Activated CD8-positive, alpha-beta T cell treated with anti-CD3 and anti-CD28 coated beads for 36 hours (primary cell): ENCODE results near the gene GNS. TPM values are rescaled to one million over a fixed set of nuclear protein-coding genes. Genes with fewer than 3 reads are reported as not detected.

Experiments used
- ATAC-seq: fragments of 200-7000 bp; cut with Tn5 transposase; one replicate; pipeline ENCODE4 v1.10.0; 2021; ENCODE audit warnings: mild to moderate bottlenecking, moderate library complexity
- CTCF ChIA-PET: fragments of 350-600 bp; sonication (Branson Sonifier 250); formaldehyde crosslinking; loops from one replicate; lab custom pipeline; 2021; ENCODE audit warnings: antibody characterized with exemption; lab: Charles Lee
- POLR2A ChIA-PET: fragments of 350-600 bp; sonication (Branson Sonifier 250); formaldehyde crosslinking; loops from one replicate; lab custom pipeline; 2021; ENCODE audit warnings: antibody characterized with exemption; lab: Charles Lee
- DNase-seq: peaks from one replicate; pipeline ENCODE4 v3.0.0-alpha.2; 2020
- H3K27ac Mint-ChIP-seq: one replicate; pipeline ENCODE4 v1.8.0; 2021; ENCODE audit warnings: mild to moderate bottlenecking, mixed read lengths
- H3K27me3 Mint-ChIP-seq: one replicate; pipeline ENCODE4 v1.8.0; 2021; ENCODE audit warnings: mixed read lengths
- H3K36me3 Mint-ChIP-seq: one replicate; pipeline ENCODE4 v1.8.0; 2021; ENCODE audit warnings: low read depth, mixed read lengths
- H3K4me1 Mint-ChIP-seq: one replicate; pipeline ENCODE4 v1.8.0; 2021; ENCODE audit warnings: low read depth, mixed read lengths
- H3K4me3 Mint-ChIP-seq: one replicate; pipeline ENCODE4 v1.8.0; 2021; ENCODE audit warnings: mild to moderate bottlenecking, moderate library complexity, mixed read lengths
- H3K9me3 Mint-ChIP-seq: one replicate; pipeline ENCODE4 v1.8.0; 2021; ENCODE audit warnings: mixed read lengths
- intact Hi-C: fragments of 100-400 bp; cut with micrococcal nuclease; formaldehyde crosslinking; loops from one replicate; pipeline ENCODE4 v1.10.0; 2022
- total RNA-seq, 2 experiments: library from RNA; stranded (reverse); gene quantifications; one replicate each; pipeline ENCODE4 v1.2.3, GENCODE V29; 2021
- TF ChIP-seq, protein P1 (sequence below): fragments of 200-600 bp; IDR thresholded peaks from one replicate; pipeline ENCODE4 v1.8.0; 2022; ENCODE audit warnings: antibody characterized with exemption, mild to moderate bottlenecking

The GNS gene
- total RNA-seq = 10 to 100 TPM; 16.4 to 19.2 TPM

GRCh38 chr12:64759035-64759894 is at the start of gene GNS:
GNS (minus strand) TSS chr12:64759406; CDS start chr12:64759276, 130 bp downstream.
- TF ChIP-seq, protein P1, sequence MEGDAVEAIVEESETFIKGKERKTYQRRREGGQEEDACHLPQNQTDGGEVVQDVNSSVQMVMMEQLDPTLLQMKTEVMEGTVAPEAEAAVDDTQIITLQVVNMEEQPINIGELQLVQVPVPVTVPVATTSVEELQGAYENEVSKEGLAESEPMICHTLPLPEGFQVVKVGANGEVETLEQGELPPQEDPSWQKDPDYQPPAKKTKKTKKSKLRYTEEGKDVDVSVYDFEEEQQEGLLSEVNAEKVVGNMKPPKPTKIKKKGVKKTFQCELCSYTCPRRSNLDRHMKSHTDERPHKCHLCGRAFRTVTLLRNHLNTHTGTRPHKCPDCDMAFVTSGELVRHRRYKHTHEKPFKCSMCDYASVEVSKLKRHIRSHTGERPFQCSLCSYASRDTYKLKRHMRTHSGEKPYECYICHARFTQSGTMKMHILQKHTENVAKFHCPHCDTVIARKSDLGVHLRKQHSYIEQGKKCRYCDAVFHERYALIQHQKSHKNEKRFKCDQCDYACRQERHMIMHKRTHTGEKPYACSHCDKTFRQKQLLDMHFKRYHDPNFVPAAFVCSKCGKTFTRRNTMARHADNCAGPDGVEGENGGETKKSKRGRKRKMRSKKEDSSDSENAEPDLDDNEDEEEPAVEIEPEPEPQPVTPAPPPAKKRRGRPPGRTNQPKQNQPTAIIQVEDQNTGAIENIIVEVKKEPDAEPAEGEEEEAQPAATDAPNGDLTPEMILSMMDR = no peak
- H3K9me3 Mint-ChIP-seq = no peaks in the 10 kb centered on the region
- DNase-seq (peak; percentile 94), ATAC-seq (peak; percentile 88)
- ChIA-PET POLR2A (interaction anchor here (1.0 kb wide), 1 partner anchor 150 kb away, joined by 4 read pairs; no protein-coding TSS in a partner anchor), CTCF (interaction anchor here (1.0 to 1.4 kb wide), 4 partner anchors 37 to 210 kb away, joined by 3 to 6 read pairs (median 4); no protein-coding TSS in a partner anchor)
- peak within 1 kb of the TSS; percentile 91 for H3K27ac Mint-ChIP-seq
- no peaks in the 10 kb centered on the region for H3K27me3 Mint-ChIP-seq
- intact Hi-C loops = no loop called here
- H3K4me1 Mint-ChIP-seq = peaks cover 43% of the 10 kb centered on the region
- peak within 1 kb of the TSS; percentile 83 for H3K4me3 Mint-ChIP-seq
- peaks cover 11% of the 10 kb centered on the region for H3K36me3 Mint-ChIP-seq

GRCh38 chr12:64808110-64808509 is 48.9 kb upstream of the GNS start:
- peaks cover 4% of the 10 kb centered on the region for H3K4me1 Mint-ChIP-seq

GRCh38 chr12:64806593-64807460 is 47.6 kb upstream of the GNS start:
- Mint-ChIP-seq H3K4me1 (peaks cover 4% of the 10 kb centered on the region), H3K4me3 (no peak overlapping the region), H3K36me3 (no peaks in the 10 kb centered on the region), H3K27ac (no peak overlapping the region), H3K9me3 (no peaks in the 10 kb centered on the region), H3K27me3 (peaks cover 49% of the 10 kb centered on the region)
- POLR2A ChIA-PET = interaction anchor here (0.6 kb wide), 1 partner anchor 180 kb away, joined by 3 read pairs; no protein-coding TSS in a partner anchor
- DNase-seq (no peak), ATAC-seq (no peak)
- intact Hi-C loops = no loop called here
- CTCF ChIA-PET = interaction anchor here (3.4 kb wide), 1 partner anchor 11 kb away, joined by 15 read pairs; no protein-coding TSS in a partner anchor
- TF ChIP-seq, protein P1 = no peak

More at GRCh38 chr12:64808110-64808509, 48.9 kb upstream of the GNS start:
- H3K4me3 Mint-ChIP-seq = no peak overlapping the region
- H3K27ac Mint-ChIP-seq = no peak overlapping the region
- ChIA-PET POLR2A (interaction anchor here (0.6 kb wide), 1 partner anchor 1272 kb away, joined by 3 read pairs; no protein-coding TSS in a partner anchor), CTCF (interaction anchor here (3.4 kb wide), 1 partner anchor 12 kb away, joined by 15 read pairs; no protein-coding TSS in a partner anchor)
- no peak for DNase-seq
- intact Hi-C loops = no loop called here
- H3K27me3 Mint-ChIP-seq = peaks cover 51% of the 10 kb centered on the region
- TF ChIP-seq, protein P1 = no peak
- no peaks in the 10 kb centered on the region for H3K9me3 Mint-ChIP-seq
- no peak for ATAC-seq
- H3K36me3 Mint-ChIP-seq = no peaks in the 10 kb centered on the region

DNA sequence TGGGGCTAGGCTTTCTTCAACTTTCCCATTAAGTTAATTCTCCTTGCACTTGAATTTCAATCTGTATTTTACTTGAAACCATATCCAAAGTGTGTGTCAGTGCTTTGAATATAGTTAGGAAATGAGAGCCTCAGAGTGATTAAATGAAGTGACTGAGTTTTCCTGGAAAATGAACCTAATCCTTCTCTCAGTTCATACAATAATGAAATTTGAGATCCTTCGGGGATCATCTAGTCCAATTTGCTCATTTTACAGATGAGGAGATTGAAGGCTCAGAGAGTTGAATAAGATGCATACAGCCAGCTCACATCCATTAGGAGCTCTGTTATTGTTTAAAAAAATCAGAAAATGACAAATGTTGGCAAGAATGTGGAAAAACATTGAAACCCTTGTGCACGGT is 47.0 kb upstream of the GNS start:
- CTCF ChIA-PET = interaction anchor here (3.4 kb wide), 1 partner anchor 10 kb away, joined by 15 read pairs; no protein-coding TSS in a partner anchor
- DNase-seq = no peak
- no peak overlapping the region for H3K4me3 Mint-ChIP-seq
- POLR2A ChIA-PET = no interaction called here
- H3K4me1 Mint-ChIP-seq = peaks cover 4% of the 10 kb centered on the region
- no peaks in the 10 kb centered on the region for H3K36me3 Mint-ChIP-seq
- H3K9me3 Mint-ChIP-seq = no peaks in the 10 kb centered on the region
- H3K27me3 Mint-ChIP-seq = peaks cover 50% of the 10 kb centered on the region
- TF ChIP-seq, protein P1 = no peak
- intact Hi-C loops = no loop called here
- no peak for ATAC-seq
- no peak overlapping the region for H3K27ac Mint-ChIP-seq
